Neural cell (in vitro differentiated cells): ENCODE results near the gene STRN3. TPM values are rescaled to one million over a fixed set of nuclear protein-coding genes. Genes with fewer than 3 reads are reported as not detected.

ENCODE experiments used
- H2AFZ ChIP-seq: fragments of 200-600, 300-800 bp; sonication (generic), shearing (Covaris generic); 2 replicates; pipeline ENCODE4 v1.6.0; 2014; ENCODE audit warnings: low read depth, mild to moderate bottlenecking, antibody characterized with exemption, low read length, moderate library complexity
- H3F3A ChIP-seq: fragments of 200-600 bp; shearing (Covaris generic); 2 replicates; pipeline ENCODE4 v1.6.1; 2016; ENCODE audit warnings: mild to moderate bottlenecking, moderate library complexity, mixed read lengths, antibody characterized with exemption, low read length; ENCODE audit not compliant: insufficient read depth, poor library complexity, severe bottlenecking
- H3K27ac ChIP-seq: fragments of 200-600, 300-800 bp; sonication (generic), shearing (Covaris generic); 2 replicates; pipeline ENCODE4 v1.5.1; 2014; ENCODE audit warnings: mild to moderate bottlenecking, low read length, moderate library complexity
- H3K27me3 ChIP-seq: fragments of 300-800, 200-600 bp; sonication (generic), shearing (Covaris generic); 2 replicates; pipeline ENCODE4 v1.6.0; 2014; ENCODE audit warnings: mild to moderate bottlenecking, low read depth, low read length, moderate library complexity; ENCODE audit not compliant: insufficient read depth
- H3K36me3 ChIP-seq: fragments of 300-800, 200-600 bp; sonication (generic), shearing (Covaris generic); 2 replicates; pipeline ENCODE4 v1.5.1; 2014; ENCODE audit warnings: mild to moderate bottlenecking, antibody characterized with exemption, low read length, moderate library complexity; ENCODE audit not compliant: insufficient read depth
- H3K4me2 ChIP-seq: fragments of 300-800, 200-600 bp; sonication (generic), shearing (Covaris generic); 2 replicates; pipeline ENCODE4 v1.6.0; 2014; ENCODE audit warnings: mild to moderate bottlenecking, low read length
- H3K4me3 ChIP-seq: fragments of 300-800, 200-600 bp; sonication (generic), shearing (Covaris generic); 2 replicates; pipeline ENCODE4 v1.5.1; 2014; ENCODE audit warnings: mild to moderate bottlenecking, low read length, moderate library complexity
- H3K79me2 ChIP-seq: fragments of 200-600 bp; shearing (Covaris generic); replicated peaks from 2 replicates; pipeline ENCODE4 v1.6.0; 2014; ENCODE audit warnings: mild to moderate bottlenecking, low read length, moderate library complexity; ENCODE audit not compliant: insufficient read depth
- H3K9ac ChIP-seq: fragments of 300-800, 200-600 bp; sonication (generic), shearing (Covaris generic); 2 replicates; pipeline ENCODE4 v1.6.1; 2016; ENCODE audit warnings: mild to moderate bottlenecking, low read length, mixed read lengths
- H3K9me2 ChIP-seq: fragments of 200-600 bp; shearing (Covaris generic); 2 replicates; pipeline ENCODE4 v1.6.1; 2016; ENCODE audit warnings: mild to moderate bottlenecking, low read length, mixed read lengths; ENCODE audit not compliant: insufficient read depth
- H3K9me3 ChIP-seq: fragments of 200-600, 300-800 bp; sonication (generic), shearing (Covaris generic); 2 replicates; pipeline ENCODE4 v1.6.1; 2016; ENCODE audit warnings: mild to moderate bottlenecking, mixed run types, low read length, moderate library complexity, mixed read lengths
- H4K20me1 ChIP-seq: fragments of 200-600 bp; shearing (Covaris generic); 2 replicates; pipeline ENCODE4 v1.6.1; 2016; ENCODE audit warnings: mild to moderate bottlenecking, mixed run types; ENCODE audit not compliant: insufficient read depth
- CTCF ChIP-seq: fragments of 450-650 bp; IDR thresholded peaks from 2 replicates; pipeline ENCODE4 v1.5.1; 2014; ENCODE audit warnings: antibody characterized with exemption, mild to moderate bottlenecking, moderate library complexity; ENCODE audit not compliant: poor library complexity, severe bottlenecking
- EP300 ChIP-seq: fragments of 450-650 bp; conservative IDR thresholded peaks from 2 replicates; pipeline ENCODE4 v1.6.1; 2014; ENCODE audit warnings: antibody characterized with exemption, mild to moderate bottlenecking, moderate library complexity; ENCODE audit not compliant: poor library complexity, severe bottlenecking
- EZH2 ChIP-seq: fragments of 200-600, 300-800 bp; shearing (Covaris generic), sonication (generic); IDR thresholded peaks from 2 replicates; pipeline ENCODE4 v1.6.1; 2014; ENCODE audit warnings: antibody characterized with exemption, low read length, borderline replicate concordance, mild to moderate bottlenecking; ENCODE audit not compliant: insufficient read depth, poor library complexity, severe bottlenecking
- MXI1 ChIP-seq: fragments of 450-650 bp; conservative IDR thresholded peaks from 2 replicates; pipeline ENCODE4 v1.6.1; 2014; ENCODE audit warnings: antibody characterized with exemption, mild to moderate bottlenecking; ENCODE audit not compliant: poor library complexity, severe bottlenecking
- POLR2AphosphoS5 ChIP-seq: IDR thresholded peaks from 2 replicates; pipeline ENCODE4 v1.6.1; 2012
- RAD21 ChIP-seq: fragments of 450-650 bp; conservative IDR thresholded peaks from 2 replicates; pipeline ENCODE4 v1.6.1; 2014; ENCODE audit warnings: antibody characterized with exemption, mild to moderate bottlenecking, moderate library complexity
- SMC3 ChIP-seq: fragments of 450-650 bp; conservative IDR thresholded peaks from 2 replicates; pipeline ENCODE4 v1.6.1; 2014; ENCODE audit warnings: antibody characterized with exemption, mild to moderate bottlenecking, moderate library complexity; ENCODE audit not compliant: poor library complexity
- TAF1 ChIP-seq: IDR thresholded peaks from 2 replicates; pipeline ENCODE4 v1.6.1; 2012; ENCODE audit warnings: low read depth
- polyA plus RNA-seq: library from polyadenylated mRNA; depleted of rRNA; stranded (reverse); fragments of >200 nt; gene quantifications from 2 replicates; pipeline ENCODE4 v1.2.3, GENCODE V29; 2014
- TF ChIP-seq, protein P1 (sequence below): IDR thresholded peaks from 2 replicates; pipeline ENCODE4 v1.6.1; 2012; ENCODE audit warnings: borderline replicate concordance

The STRN3 gene
- polyA plus RNA-seq, 1 donor from 2014 or later: 60.1 TPM

- no peak overlapping the region for H2AFZ ChIP-seq
- no peak overlapping the region for H3K27ac ChIP-seq
- H3K79me2 ChIP-seq: peaks cover 75% of the 10 kb centered on the region
- H3K9me2 ChIP-seq: no peaks in the 10 kb centered on the region
- no peaks in the 10 kb centered on the region for H3F3A ChIP-seq
- TF ChIP-seq, protein P1, sequence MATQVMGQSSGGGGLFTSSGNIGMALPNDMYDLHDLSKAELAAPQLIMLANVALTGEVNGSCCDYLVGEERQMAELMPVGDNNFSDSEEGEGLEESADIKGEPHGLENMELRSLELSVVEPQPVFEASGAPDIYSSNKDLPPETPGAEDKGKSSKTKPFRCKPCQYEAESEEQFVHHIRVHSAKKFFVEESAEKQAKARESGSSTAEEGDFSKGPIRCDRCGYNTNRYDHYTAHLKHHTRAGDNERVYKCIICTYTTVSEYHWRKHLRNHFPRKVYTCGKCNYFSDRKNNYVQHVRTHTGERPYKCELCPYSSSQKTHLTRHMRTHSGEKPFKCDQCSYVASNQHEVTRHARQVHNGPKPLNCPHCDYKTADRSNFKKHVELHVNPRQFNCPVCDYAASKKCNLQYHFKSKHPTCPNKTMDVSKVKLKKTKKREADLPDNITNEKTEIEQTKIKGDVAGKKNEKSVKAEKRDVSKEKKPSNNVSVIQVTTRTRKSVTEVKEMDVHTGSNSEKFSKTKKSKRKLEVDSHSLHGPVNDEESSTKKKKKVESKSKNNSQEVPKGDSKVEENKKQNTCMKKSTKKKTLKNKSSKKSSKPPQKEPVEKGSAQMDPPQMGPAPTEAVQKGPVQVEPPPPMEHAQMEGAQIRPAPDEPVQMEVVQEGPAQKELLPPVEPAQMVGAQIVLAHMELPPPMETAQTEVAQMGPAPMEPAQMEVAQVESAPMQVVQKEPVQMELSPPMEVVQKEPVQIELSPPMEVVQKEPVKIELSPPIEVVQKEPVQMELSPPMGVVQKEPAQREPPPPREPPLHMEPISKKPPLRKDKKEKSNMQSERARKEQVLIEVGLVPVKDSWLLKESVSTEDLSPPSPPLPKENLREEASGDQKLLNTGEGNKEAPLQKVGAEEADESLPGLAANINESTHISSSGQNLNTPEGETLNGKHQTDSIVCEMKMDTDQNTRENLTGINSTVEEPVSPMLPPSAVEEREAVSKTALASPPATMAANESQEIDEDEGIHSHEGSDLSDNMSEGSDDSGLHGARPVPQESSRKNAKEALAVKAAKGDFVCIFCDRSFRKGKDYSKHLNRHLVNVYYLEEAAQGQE: no peak
- TF ChIP-seq MXI1 (no peak), SMC3 (no peak), RAD21 (no peak), TAF1 (no peak), POLR2AphosphoS5 (no peak), EP300 (no peak), EZH2 (no peak), CTCF (no peak)
- no peak overlapping the region for H3K4me2 ChIP-seq
- no peaks in the 10 kb centered on the region for H3K9me3 ChIP-seq
- H3K36me3 ChIP-seq: no peaks in the 10 kb centered on the region
- no peak overlapping the region for H3K9ac ChIP-seq
- no peaks in the 10 kb centered on the region for H3K27me3 ChIP-seq
- no peaks in the 10 kb centered on the region for H4K20me1 ChIP-seq
- H3K4me3 ChIP-seq: no peak overlapping the region
Observed at GRCh38 chr14:30991408-30991807, 34.8 kb downstream of the STRN3 start.

- H3K9ac ChIP-seq: no peak overlapping the region
- H3K9me3 ChIP-seq: no peaks in the 10 kb centered on the region
- no peaks in the 10 kb centered on the region for H3K9me2 ChIP-seq
- no peaks in the 10 kb centered on the region for H3F3A ChIP-seq
- TF ChIP-seq TAF1 (no peak), MXI1 (no peak), CTCF (no peak)
- TF ChIP-seq, protein P1: no peak
- H3K27me3 ChIP-seq: no peaks in the 10 kb centered on the region
- no peak overlapping the region for H2AFZ ChIP-seq
- H3K4me2 ChIP-seq: no peak overlapping the region
- H3K27ac ChIP-seq: no peak overlapping the region
- H3K36me3 ChIP-seq: no peaks in the 10 kb centered on the region
- H3K4me3 ChIP-seq: no peak overlapping the region
- peaks cover 70% of the 10 kb centered on the region for H3K79me2 ChIP-seq
- H4K20me1 ChIP-seq: no peaks in the 10 kb centered on the region
Observed at GRCh38 chr14:30990770-30991169, 35.4 kb downstream of the STRN3 start.
